ENCODE measurements around the gene MED7. TPM values are rescaled to one million over a fixed set of nuclear protein-coding genes. Genes with fewer than 3 reads are reported as not detected.

MED7 gene
- total RNA-seq, 2 donors from 2014 or later = 4.9 to 6.0 TPM

GRCh38 chr5:157167214-157167621 is 24.6 kb upstream of the MED7 start:
- 56 to 65% methylated on average over 4 of the region's 4 CpGs for WGBS, 2 donors
- DNase-seq = no peak
- TF ChIP-seq POLR2A (IDR thresholded peaks at IDR 0.05) = no peak
- TF ChIP-seq CTCF (IDR thresholded peaks at IDR 0.05) = no peak
- H3K9me3 ChIP-seq = no peaks in the 10 kb centered on the region
- no peaks in the 10 kb centered on the region for H3K36me3 ChIP-seq (replicated peaks in 1 of 2; ENCODE audit: insufficient read depth in 1 of 2, low read depth in 2 of 2)
- intact Hi-C loops (cut with DNase I) = no loop called here
- H3K27ac ChIP-seq = no peak overlapping the region
- ATAC-seq = no peak
- H3K27me3 ChIP-seq = no peaks in the 10 kb centered on the region
- no peaks in the 10 kb centered on the region for H3K4me1 ChIP-seq
- no peak overlapping the region for H3K4me3 ChIP-seq

DNA sequence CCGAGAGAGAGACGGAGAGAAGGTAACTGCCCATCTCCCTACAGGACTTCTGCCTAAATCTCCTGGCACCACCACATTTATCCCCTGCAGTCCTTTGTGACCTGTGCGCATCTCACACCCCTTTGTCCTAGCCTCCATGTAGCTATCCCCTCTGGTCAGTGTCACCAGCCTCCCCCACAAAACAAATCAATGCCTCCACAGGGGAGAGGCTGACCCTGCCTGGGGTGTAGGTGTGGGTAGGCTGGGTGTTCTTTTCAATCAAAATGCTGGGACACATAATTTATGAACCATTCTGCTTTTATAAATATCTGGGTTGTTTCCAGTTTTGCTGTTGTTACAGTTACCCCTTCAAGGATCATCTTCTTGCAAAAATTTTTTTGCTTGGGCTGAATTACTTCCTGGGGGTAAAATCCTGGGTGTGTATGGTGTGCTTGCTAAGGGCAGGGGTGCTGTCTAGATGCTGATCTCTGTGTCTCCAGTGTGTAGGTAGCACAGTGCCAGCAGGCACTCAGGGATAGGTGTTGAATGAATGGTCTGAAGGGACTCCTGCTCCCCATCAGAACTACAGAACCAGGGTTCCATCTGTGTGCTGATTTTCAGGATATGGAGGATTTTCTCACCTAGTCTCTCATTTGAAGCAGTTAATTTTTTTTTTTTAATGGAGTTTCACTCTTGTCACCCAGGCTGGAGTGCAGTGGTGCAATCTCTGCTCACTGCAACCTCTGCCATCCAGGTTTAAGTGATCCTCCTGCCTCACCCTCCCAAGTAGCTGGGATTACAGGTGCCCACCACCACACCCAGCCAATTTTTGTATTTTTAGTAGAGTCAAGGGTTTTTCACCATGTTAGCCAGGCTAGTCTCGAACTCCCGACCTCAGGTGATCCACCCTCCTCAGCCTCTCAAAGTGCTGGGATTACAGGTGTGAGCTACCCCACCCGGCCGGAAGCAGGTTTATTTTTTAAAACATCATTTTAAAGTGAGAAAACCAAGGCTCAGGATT is 23.8 kb upstream of the MED7 start, which contains the start of gene GARIN3:
Gene GARIN3 (minus strand): TSS at position 51 of the 1,000 bp plus-strand sequence. CDS start 96 bp downstream, outside the sequence.
- H3K4me1 ChIP-seq = no peaks in the 10 kb centered on the region
- DNase-seq = no peak
- WGBS, 2 donors = 68 to 72% methylated on average over 7 of the region's 7 CpGs
- H3K9me3 ChIP-seq = no peaks in the 10 kb centered on the region
- H3K4me3 ChIP-seq = no peak within 1 kb of the TSS
- H3K27me3 ChIP-seq = no peaks in the 10 kb centered on the region
- no peak within 1 kb of the TSS for H3K27ac ChIP-seq
- ATAC-seq = no peak
- no peak for TF ChIP-seq POLR2A (IDR thresholded peaks at IDR 0.05)
- no peak for TF ChIP-seq CTCF (IDR thresholded peaks at IDR 0.05)
- intact Hi-C loops (cut with DNase I) = no loop called here
- H3K36me3 ChIP-seq (replicated peaks in 1 of 2; ENCODE audit: insufficient read depth in 1 of 2, low read depth in 2 of 2) = no peaks in the 10 kb centered on the region

- ATAC-seq (no peak), DNase-seq (no peak)
- H3K9me3 ChIP-seq = no peaks in the 10 kb centered on the region
- WGBS, 2 donors = 68 to 71% methylated on average over 12 to 14 of the region's 14 CpGs
- H3K27me3 ChIP-seq = no peaks in the 10 kb centered on the region
- no peaks in the 10 kb centered on the region for H3K36me3 ChIP-seq (replicated peaks in 1 of 2; ENCODE audit: insufficient read depth in 1 of 2, low read depth in 2 of 2)
- intact Hi-C loops (cut with DNase I) = no loop called here
- no peaks in the 10 kb centered on the region for H3K4me1 ChIP-seq
- no peak overlapping the region for H3K27ac ChIP-seq
- TF ChIP-seq CTCF (IDR thresholded peaks at IDR 0.05) (no peak), POLR2A (IDR thresholded peaks at IDR 0.05) (no peak)
- H3K4me3 ChIP-seq = no peak overlapping the region
Observed at GRCh38 chr5:157165668-157166067, 23.0 kb upstream of the MED7 start.

DNA sequence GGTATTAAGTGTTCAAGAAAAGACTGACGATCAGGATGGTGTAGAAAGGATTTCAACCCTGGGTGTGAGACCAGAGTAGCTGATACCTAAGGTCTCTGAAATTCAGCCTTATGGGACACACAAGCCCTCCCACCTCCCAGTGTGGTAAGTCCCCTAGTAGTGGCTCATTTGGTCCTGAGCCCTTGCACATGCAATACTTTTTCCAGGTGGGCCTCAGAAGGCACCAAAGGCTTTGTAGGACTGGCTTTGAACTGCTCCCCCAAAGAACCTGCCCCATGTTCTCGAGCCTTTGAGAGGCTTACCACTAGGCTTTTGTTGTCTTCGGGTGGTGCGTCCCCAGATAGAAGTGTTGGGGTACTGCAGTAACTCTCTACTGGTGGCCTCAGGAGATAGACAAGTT is 22.6 kb upstream of the MED7 start:
- 79 to 81% methylated on average over 4 of the region's 4 CpGs for WGBS, 2 donors
- no peak overlapping the region for H3K27ac ChIP-seq
- H3K27me3 ChIP-seq = no peaks in the 10 kb centered on the region
- no peaks in the 10 kb centered on the region for H3K9me3 ChIP-seq
- no peak for DNase-seq
- no peaks in the 10 kb centered on the region for H3K4me1 ChIP-seq
- no peak for TF ChIP-seq POLR2A (IDR thresholded peaks at IDR 0.05)
- TF ChIP-seq CTCF (IDR thresholded peaks at IDR 0.05) = no peak
- no peak overlapping the region for H3K4me3 ChIP-seq
- H3K36me3 ChIP-seq (replicated peaks in 1 of 2; ENCODE audit: insufficient read depth in 1 of 2, low read depth in 2 of 2) = no peaks in the 10 kb centered on the region
- ATAC-seq = no peak
- intact Hi-C loops (cut with DNase I) = no loop called here

Data from body of pancreas (tissue), 4 donors.